Pancreas (tissue), 10 donors: ENCODE data around the gene FAM83F. TPM values are rescaled to one million over a fixed set of nuclear protein-coding genes. Genes with fewer than 3 reads are reported as not detected.

ENCODE experiments used
- ATAC-seq, 4 donors: fragments of 200-7000 bp; cut with Tn5 transposase; one replicate each; pipeline versions ENCODE4 v1.8.0 to v1.9.1; 2020; ENCODE audit warnings: mild to moderate bottlenecking in 4 of 4, moderate library complexity in 4 of 4
- DNase-seq, 6 donors: peaks; one replicate each; pipeline ENCODE4 v3.0.0-alpha.2; 2020
- FAIRE-seq: peaks from 2 replicates; lab custom pipeline; 2012; peaks lifted over from hg19 to GRCh38; lab: Jason Lieb, UNC
- H3K27ac ChIP-seq, 4 donors: fragments of 200-600 bp; sonication (generic); 1 replicate in 3 of 4; 2 replicates in 1 of 4; pipeline versions ENCODE4 v1.5.0 to v1.8.0; 2020
- H3K27me3 ChIP-seq, 4 donors: fragments of 200-600 bp; one replicate each; pipeline ENCODE4 v1.8.0; 2021
- H3K36me3 ChIP-seq, 3 donors: fragments of 200-600 bp; sonication (generic) in 1 of 3; one replicate each; pipeline versions ENCODE4 v1.5.0 to v1.8.0; 2020 to 2021
- H3K4me1 ChIP-seq, 3 donors: fragments of 200-600 bp; one replicate each; pipeline ENCODE4 v1.8.0; 2021
- H3K4me3 ChIP-seq, 4 donors: fragments of 200-600 bp; sonication (generic) in 2 of 4; one replicate each; pipeline versions ENCODE4 v1.5.0 to v1.8.0; 2020 to 2021
- H3K9me3 ChIP-seq, 4 donors: fragments of 200-600 bp; one replicate each; pipeline ENCODE4 v1.8.0; 2021
- CTCF ChIP-seq, 4 donors: fragments of 200-600 bp; sonication (generic) in 3 of 4; IDR thresholded peaks; one replicate each; pipeline versions ENCODE4 v1.5.0 to v1.8.0; 2021; ENCODE audit warnings: antibody characterized with exemption in 4 of 4
- WGBS, 2 donors: extraction: QIAGEN DNeasy Blood & Tissue Kit; methylation state at CpG; one replicate each; pipeline ENCODE4 v1.1.7; 2013; 5-methylcytosine and 5-hydroxymethylcytosine counted together
- intact Hi-C, 3 donors: fragments of 100-400 bp; cut with DNase I; formaldehyde crosslinking; loops; one replicate each; pipeline versions ENCODE4 v1.11.1 to v1.14.2; 2022
- polyA plus RNA-seq, 2 donors: library from polyadenylated mRNA; stranded (reverse); fragments of 200-250 nt; gene quantifications; one replicate each; pipeline ENCODE4 v1.2.3, GENCODE V29; 2013
- total RNA-seq, 6 donors: library from RNA; stranded (reverse); fragmentation: NEBNext Ultra II Directional in 4 of 6; extraction: Animal tissue kit (Norgen Biotek cat#: 25700) in 4 of 6; gene quantifications; one replicate each; pipeline versions ENCODE4 v1.2.1 to v1.2.4, GENCODE V29; 2021 to 2023
- donor health status: healthy with polysubstance abuse.
- donor health status: DM: no; HTN: no; CAD: no; lungs with moderate emphysema.
- donor health status: DM: no; HTN: no; CAD: no.
- donor health status: control.
- donor health status: control.
- donor health status: Bipolar disorder and iron deficiency.
- donor health status: DM: yes; HTN: yes; CAD: no.
- donor health status: DM: no; HTN: no; CAD: no.
- donor health status: DM: no; HTN: no; CAD: no.
- donor health status: DM: yes; HTN: yes; CAD: no.

FAM83F gene
- total and polyA plus RNA-seq, 8 donors = 4.9 to 19.8 (median 15.5) TPM

- FAIRE-seq (no peak), ATAC-seq (no peak), DNase-seq (no peak)
- TF ChIP-seq CTCF (IDR thresholded peaks at IDR 0.05) = no peak
- H3K27me3 ChIP-seq = no peaks in the 10 kb centered on the region
- no peaks in the 10 kb centered on the region for H3K9me3 ChIP-seq
- H3K4me1 ChIP-seq = peaks cover 0 to 9% (median 7%) of the 10 kb centered on the region in 3 donors
- WGBS, 2 donors = 87 to 88% methylated on average over 5 of the region's 5 CpGs
- no peak overlapping the region for H3K27ac ChIP-seq
- no peak overlapping the region for H3K4me3 ChIP-seq
- intact Hi-C loops = no loop called here
- H3K36me3 ChIP-seq = no peaks in the 10 kb centered on the region
These were observed 86.9 kb downstream of the FAM83F start for GRCh38 chr22:40081662-40082061.

GRCh38 chr22:40082184-40082583 lies 87.4 kb downstream of the FAM83F start:
- no peak for TF ChIP-seq CTCF (IDR thresholded peaks at IDR 0.05)
- 95% methylated on average over 1 of the region's 1 CpG for whole genome bisulfite sequencing, 2 donors
- no peak for DNase-seq

GRCh38 chr22:40083794-40084193 lies 89.0 kb downstream of the FAM83F start:
- WGBS, 2 donors = 33 to 35% methylated on average over 3 of the region's 3 CpGs
- Histone ChIP-seq H3K9me3 (no peaks in the 10 kb centered on the region), H3K4me1 (peaks cover 0 to 9% (median 7%) of the 10 kb centered on the region in 3 donors), H3K27ac (no peak overlapping the region), H3K36me3 (no peaks in the 10 kb centered on the region), H3K4me3 (no peak overlapping the region), H3K27me3 (no peaks in the 10 kb centered on the region)
- no peak for TF ChIP-seq CTCF (IDR thresholded peaks at IDR 0.05)
- intact Hi-C loops = no loop called here
- ATAC-seq (peak; percentile 43 to 75 (median 57)), DNase-seq (no peak), FAIRE-seq (no peak)

More at GRCh38 chr22:40082184-40082583, 87.4 kb downstream of the FAM83F start:
- Histone ChIP-seq H3K9me3 (no peaks in the 10 kb centered on the region), H3K27me3 (no peaks in the 10 kb centered on the region), H3K4me3 (no peak overlapping the region), H3K4me1 (peaks cover 0 to 9% (median 7%) of the 10 kb centered on the region in 3 donors), H3K27ac (no peak overlapping the region), H3K36me3 (no peaks in the 10 kb centered on the region)
- ATAC-seq (no peak), FAIRE-seq (no peak)
- intact Hi-C loops = no loop called here

GRCh38 chr22:40084246-40084645 lies 89.5 kb downstream of the FAM83F start:
- no peak for FAIRE-seq
- Histone ChIP-seq H3K36me3 (no peaks in the 10 kb centered on the region), H3K4me3 (no peak overlapping the region), H3K9me3 (no peaks in the 10 kb centered on the region), H3K27ac (no peak overlapping the region), H3K4me1 (peaks cover 0 to 9% (median 7%) of the 10 kb centered on the region in 3 donors), H3K27me3 (no peaks in the 10 kb centered on the region)
- no peak for TF ChIP-seq CTCF (IDR thresholded peaks at IDR 0.05)
- ATAC-seq = peak; percentile 22 to 55 (median 40)
- intact Hi-C loops = no loop called here
- 39 to 40% methylated on average over 5 of the region's 5 CpGs for WGBS, 2 donors
- DNase-seq = no peak

GRCh38 chr22:40088818-40089217 lies 94.1 kb downstream of the FAM83F start:
- ATAC-seq (no peak), DNase-seq (no peak), FAIRE-seq (no peak)
- Histone ChIP-seq H3K27me3 (no peaks in the 10 kb centered on the region), H3K4me1 (peaks cover under 1 to 5% (median under 1%) of the 10 kb centered on the region in 3 donors), H3K27ac (no peak overlapping the region), H3K36me3 (no peaks in the 10 kb centered on the region), H3K4me3 (no peak overlapping the region), H3K9me3 (no peaks in the 10 kb centered on the region)
- intact Hi-C loops = no loop called here
- WGBS, 2 donors = 80 to 89% methylated on average over 1 of the region's 1 CpG
- no peak for TF ChIP-seq CTCF (IDR thresholded peaks at IDR 0.05)

Other genes with a start within 250 kb of the FAM83F start
- gene ENTHD1, start 101.2 kb upstream of the FAM83F start, total RNA-seq = not detected
- gene ENTHD1, start 101.2 kb upstream of the FAM83F start, polyA plus RNA-seq = under 1 TPM in 1 of 2 donors, not detected in 1; 0.02 TPM
- 1 to 10 TPM in 1 of 6 donors, under 1 TPM in 5; 0.42 to 1.3 (median 0.79) TPM for gene GRAP2, start 93.9 kb upstream of the FAM83F start, total RNA-seq
- 1 to 10 TPM in 1 of 2 donors, under 1 TPM in 1; 0.46 to 1.2 TPM for gene GRAP2, start 93.9 kb upstream of the FAM83F start, polyA plus RNA-seq
- under 1 TPM in 2 of 6 donors, not detected in 4; 0.13 to 0.17 TPM for gene TMA7B, start 34.6 kb upstream of the FAM83F start, total RNA-seq
- not detected for gene TMA7B, start 34.6 kb upstream of the FAM83F start, polyA plus RNA-seq
- gene TNRC6B, start 183.0 kb downstream of the FAM83F start, total RNA-seq = 10 to 100 TPM; 18.0 to 31.3 (median 22.5) TPM
- 10 to 100 TPM in 1 of 2 donors, 1 to 10 TPM in 1; 2.2 to 15.5 TPM for gene TNRC6B, start 183.0 kb downstream of the FAM83F start, polyA plus RNA-seq